Measurements from ENCODE around the gene PROX1.

The PROX1 gene

DNA sequence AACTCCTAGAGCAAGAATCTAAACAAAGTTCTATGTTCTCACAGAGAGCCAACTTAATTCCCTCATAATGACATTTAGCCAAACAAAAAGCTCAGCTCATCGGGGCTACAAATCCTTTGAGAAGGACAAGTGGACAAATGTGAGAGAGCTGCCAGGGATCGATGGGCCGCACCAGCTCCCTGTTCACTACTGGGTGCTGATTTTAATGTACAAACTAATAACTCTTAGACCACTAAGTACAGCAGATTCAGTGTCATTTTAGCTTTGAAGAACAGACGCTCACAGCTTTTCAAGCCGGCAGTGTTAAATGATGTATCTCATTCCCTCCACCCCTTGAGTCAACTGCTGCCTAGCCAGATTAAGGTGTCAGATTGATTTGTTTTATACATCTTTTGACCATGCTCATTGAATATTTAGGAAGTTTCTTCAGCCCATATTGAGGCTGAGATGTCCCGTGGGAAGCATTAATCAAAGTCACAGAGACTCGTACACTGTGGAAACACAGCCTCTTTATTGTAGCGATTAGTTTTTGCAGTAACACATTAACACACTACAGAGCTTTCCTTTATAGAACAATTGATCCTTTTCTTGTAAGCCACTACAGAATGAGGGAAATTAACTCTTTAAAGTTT lies 21.1 kb downstream of the PROX1 start:
- in situ Hi-C loops (cut with MboI; ENCODE audit: low sequenced_read_pairs, unreplicated experiment), result no loop called here
- TF ChIP-seq, protein P1, sequence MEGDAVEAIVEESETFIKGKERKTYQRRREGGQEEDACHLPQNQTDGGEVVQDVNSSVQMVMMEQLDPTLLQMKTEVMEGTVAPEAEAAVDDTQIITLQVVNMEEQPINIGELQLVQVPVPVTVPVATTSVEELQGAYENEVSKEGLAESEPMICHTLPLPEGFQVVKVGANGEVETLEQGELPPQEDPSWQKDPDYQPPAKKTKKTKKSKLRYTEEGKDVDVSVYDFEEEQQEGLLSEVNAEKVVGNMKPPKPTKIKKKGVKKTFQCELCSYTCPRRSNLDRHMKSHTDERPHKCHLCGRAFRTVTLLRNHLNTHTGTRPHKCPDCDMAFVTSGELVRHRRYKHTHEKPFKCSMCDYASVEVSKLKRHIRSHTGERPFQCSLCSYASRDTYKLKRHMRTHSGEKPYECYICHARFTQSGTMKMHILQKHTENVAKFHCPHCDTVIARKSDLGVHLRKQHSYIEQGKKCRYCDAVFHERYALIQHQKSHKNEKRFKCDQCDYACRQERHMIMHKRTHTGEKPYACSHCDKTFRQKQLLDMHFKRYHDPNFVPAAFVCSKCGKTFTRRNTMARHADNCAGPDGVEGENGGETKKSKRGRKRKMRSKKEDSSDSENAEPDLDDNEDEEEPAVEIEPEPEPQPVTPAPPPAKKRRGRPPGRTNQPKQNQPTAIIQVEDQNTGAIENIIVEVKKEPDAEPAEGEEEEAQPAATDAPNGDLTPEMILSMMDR (IDR thresholded peaks at IDR 0.05; ENCODE audit: borderline replicate concordance, control extremely low read depth, extremely low read depth, insufficient read depth, missing control alignments), result no peak
- DNase-seq (ENCODE audit: low spot score), result no peak

DNA sequence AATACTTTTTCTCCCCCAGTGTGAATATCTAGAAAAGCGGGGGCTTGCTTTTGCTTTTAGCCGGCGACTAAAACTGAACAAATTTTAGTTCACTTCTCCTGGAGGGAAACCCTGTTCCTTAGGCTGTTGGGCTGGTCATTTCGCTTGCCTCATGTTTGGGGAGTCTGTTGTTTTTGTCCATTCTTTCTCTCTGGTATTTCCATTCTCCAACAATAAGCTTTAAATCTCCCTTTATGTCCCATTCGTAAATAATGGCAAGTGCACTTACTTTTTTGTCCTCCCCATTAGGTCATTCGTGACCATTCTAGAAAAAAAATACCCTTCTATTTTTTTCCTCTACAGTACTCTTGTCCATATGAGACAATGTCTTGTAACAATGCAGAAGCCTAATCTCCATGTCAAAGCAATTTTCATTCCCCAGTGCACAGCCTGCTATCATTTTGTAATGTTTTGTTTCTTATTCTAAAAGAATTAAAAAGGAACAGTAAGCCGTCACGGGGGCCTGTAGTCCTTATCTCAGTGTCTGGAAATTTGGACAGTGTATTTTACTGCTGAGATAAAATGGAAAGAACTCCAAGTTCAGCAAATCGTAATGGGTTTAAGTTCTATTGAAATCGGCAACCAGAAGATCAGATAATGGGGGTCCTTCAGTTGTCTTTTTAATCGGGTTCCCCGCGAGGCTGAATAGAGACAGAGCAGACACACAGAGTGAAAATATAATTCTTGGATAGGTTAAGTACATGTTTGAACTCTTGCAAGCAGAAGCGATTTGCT lies 21.8 kb downstream of the PROX1 start:
- DNase-seq (ENCODE audit: low spot score), result no peak
- in situ Hi-C loops (cut with MboI; ENCODE audit: low sequenced_read_pairs, unreplicated experiment), result no loop called here
- TF ChIP-seq, protein P1 (IDR thresholded peaks at IDR 0.05; ENCODE audit: borderline replicate concordance, control extremely low read depth, extremely low read depth, insufficient read depth, missing control alignments), result no peak

DNA sequence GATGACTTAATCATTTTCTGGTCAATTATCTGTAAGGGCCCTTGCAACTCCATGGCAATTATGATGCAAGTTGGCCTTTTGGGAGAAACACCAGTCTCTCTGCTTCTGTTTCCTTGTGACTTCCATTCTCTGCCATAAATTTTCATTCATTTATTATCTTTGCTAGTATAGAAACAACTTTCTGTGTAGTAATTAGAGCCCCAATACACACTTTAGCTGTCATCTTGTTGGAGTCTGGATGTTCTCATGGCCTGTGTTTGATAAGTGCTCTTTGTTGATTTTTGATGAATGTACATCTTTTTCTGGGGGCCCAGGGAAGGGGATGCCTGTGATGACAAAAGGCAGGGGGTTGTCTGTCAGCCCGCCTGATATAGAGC lies 22.4 kb downstream of the PROX1 start:
- in situ Hi-C loops (cut with MboI; ENCODE audit: low sequenced_read_pairs, unreplicated experiment), result no loop called here
- TF ChIP-seq, protein P1 (IDR thresholded peaks at IDR 0.05; ENCODE audit: borderline replicate concordance, control extremely low read depth, extremely low read depth, insufficient read depth, missing control alignments), result no peak
- no peak for DNase-seq (ENCODE audit: low spot score)

DNA sequence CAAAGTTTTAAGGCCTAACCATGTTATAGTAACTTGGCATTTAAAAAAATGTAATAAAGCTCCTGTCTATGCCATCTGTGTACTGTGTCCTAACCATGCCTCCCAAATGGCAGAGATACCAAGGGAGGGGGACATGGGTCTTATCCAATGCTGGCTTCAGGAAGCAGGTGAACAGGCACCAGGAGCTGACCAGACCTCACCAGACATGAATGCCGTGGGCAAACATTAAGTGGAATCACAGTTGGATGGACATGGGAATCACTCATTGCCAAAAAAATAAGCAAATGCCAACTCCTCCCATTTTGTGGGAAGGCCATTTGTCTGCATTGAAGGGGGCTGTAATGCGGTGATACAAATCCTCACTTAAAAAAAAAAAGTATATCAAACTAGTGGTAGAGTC lies 22.9 kb downstream of the PROX1 start:
- TF ChIP-seq, protein P1 (IDR thresholded peaks at IDR 0.05; ENCODE audit: borderline replicate concordance, control extremely low read depth, extremely low read depth, insufficient read depth, missing control alignments), result no peak
- in situ Hi-C loops (cut with MboI; ENCODE audit: low sequenced_read_pairs, unreplicated experiment), result no loop called here
- DNase-seq (ENCODE audit: low spot score), result no peak

DNA sequence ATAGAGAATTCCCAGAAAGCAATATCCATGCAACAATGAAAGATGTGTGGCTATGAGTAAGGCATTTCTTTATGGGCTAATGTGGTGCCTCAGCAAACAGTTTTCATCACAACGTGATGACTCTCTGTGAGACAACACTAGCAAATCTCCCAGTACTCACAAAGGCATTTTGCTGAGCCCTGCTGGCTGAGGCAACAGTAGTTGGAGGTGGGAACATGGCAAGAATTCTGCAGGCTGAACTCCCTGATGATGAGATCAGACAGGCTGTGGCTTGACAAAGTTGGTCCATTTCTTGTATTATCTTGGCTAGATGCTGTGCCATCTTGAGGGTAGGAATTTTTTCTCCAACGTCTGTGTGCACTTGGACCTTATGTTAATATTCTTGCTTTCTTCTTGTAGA lies 24.6 kb downstream of the PROX1 start:
- DNase-seq (ENCODE audit: low spot score), result no peak
- in situ Hi-C loops (cut with MboI; ENCODE audit: low sequenced_read_pairs, unreplicated experiment), result no loop called here
- TF ChIP-seq, protein P1 (IDR thresholded peaks at IDR 0.05; ENCODE audit: borderline replicate concordance, control extremely low read depth, extremely low read depth, insufficient read depth, missing control alignments), result no peak

DNA sequence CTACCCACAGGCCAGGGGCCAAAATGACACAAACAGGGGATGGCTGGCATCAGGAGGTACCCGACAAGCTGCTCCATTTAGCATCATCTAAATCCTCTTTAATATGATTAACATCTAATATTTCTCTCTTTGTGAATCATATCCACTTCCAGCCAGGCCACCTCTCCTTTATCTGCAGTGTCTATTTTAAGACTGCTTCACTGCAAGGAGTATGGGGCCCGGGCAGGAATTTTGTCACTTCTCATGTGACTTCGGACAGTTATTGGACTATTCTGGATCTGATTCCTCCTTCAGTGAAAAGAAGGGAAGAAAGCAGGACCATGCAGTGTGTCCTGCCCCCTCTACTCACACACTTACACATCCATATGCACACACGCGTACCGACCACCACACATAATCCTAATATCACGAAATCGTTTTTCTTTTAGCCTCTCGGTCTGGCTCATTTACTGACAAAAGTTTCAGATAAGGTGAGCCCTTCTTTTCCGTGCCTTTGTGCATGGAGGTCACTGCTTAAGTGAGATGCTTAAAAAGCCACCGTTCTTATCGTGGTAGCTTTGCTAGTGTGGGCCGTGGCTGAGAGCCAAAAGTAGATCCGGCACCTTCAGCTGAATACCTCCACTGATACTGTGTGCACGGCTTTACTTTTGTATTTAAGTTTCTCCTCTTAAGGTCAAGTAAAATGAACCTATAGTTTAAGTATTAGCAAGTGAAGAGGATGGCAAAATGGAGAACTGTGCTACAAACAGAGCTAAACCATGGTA lies 26.0 kb downstream of the PROX1 start:
- in situ Hi-C loops (cut with MboI; ENCODE audit: low sequenced_read_pairs, unreplicated experiment), result no loop called here
- DNase-seq (ENCODE audit: low spot score), result no peak
- TF ChIP-seq, protein P1 (IDR thresholded peaks at IDR 0.05; ENCODE audit: borderline replicate concordance, control extremely low read depth, extremely low read depth, insufficient read depth, missing control alignments), result no peak
